SK-N-SH (cell line): ENCODE data around the gene HOMER1. TPM values are rescaled to one million over a fixed set of nuclear protein-coding genes. Genes with fewer than 3 reads are reported as not detected.

Source experiments
- CTCF ChIA-PET: fragments of 300-600, 350-600 bp; formaldehyde crosslinking; extraction: SDS; loops from one replicate; lab custom pipeline; 2021; lab: Yijun Ruan, JAX
- POLR2A ChIA-PET: fragments of 350-600 bp; sonication (Branson Sonifier 250); formaldehyde crosslinking; extraction: SDS; loops from one replicate; lab custom pipeline; 2020; ENCODE audit warnings: antibody characterized with exemption, inconsistent platforms; lab: Yijun Ruan, JAX
- DNase-seq: peaks from one replicate; pipeline ENCODE4 v3.0.0; 2012
- H2AFZ ChIP-seq: fragments of 200-600 bp; sonication (generic); 2 replicates; pipeline ENCODE4 v1.8.1; 2016; ENCODE audit warnings: antibody characterized with exemption, mild to moderate bottlenecking, low read depth
- H3F3A ChIP-seq: fragments of 200-600 bp; sonication (generic); replicated peaks from 2 replicates; pipeline ENCODE3; 2016; ENCODE audit warnings: antibody characterized with exemption, mild to moderate bottlenecking; ENCODE audit not compliant: insufficient read depth
- H3K27ac ChIP-seq, 2 experiments: fragments of 200-500 bp in 1 of 2; fragments of 200-600 bp in 1 of 2; sonication (Bioruptor generic) in 1 of 2; sonication (generic), shearing (Covaris generic) in 1 of 2; 2 replicates each; pipeline versions ENCODE4 v1.5.1 to v1.6.1; 2014 to 2016; ENCODE audit warnings: low read depth in 2 of 2, inconsistent platforms in 1 of 2, low read length in 1 of 2, mild to moderate bottlenecking in 1 of 2, mixed read lengths in 1 of 2
- H3K27me3 ChIP-seq: fragments of 200-600 bp; sonication (generic), shearing (Covaris generic); 2 replicates; pipeline ENCODE4 v1.6.1; 2016; ENCODE audit warnings: mixed run types; ENCODE audit not compliant: insufficient read depth
- H3K36me3 ChIP-seq, 2 experiments: fragments of 200-500 bp in 1 of 2; fragments of 200-600 bp in 1 of 2; sonication (Bioruptor generic) in 1 of 2; sonication (generic) in 1 of 2; replicated peaks in 1 of 2; 2 replicates each; pipeline versions ENCODE3 to v1.5.1; 2014 to 2016; ENCODE audit warnings: low read length in 1 of 2, mild to moderate bottlenecking in 1 of 2; ENCODE audit not compliant: insufficient read depth in 2 of 2, control insufficient read depth in 1 of 2
- H3K4me1 ChIP-seq, 2 experiments: fragments of 200-500 bp in 1 of 2; fragments of 200-600 bp in 1 of 2; sonication (Bioruptor generic) in 1 of 2; sonication (generic), shearing (Covaris generic) in 1 of 2; 2 replicates each; pipeline versions ENCODE4 v1.5.1 to v1.6.1; 2014 to 2016; ENCODE audit warnings: low read depth in 1 of 2, low read length in 1 of 2, mixed run types in 1 of 2; ENCODE audit not compliant: insufficient read depth in 2 of 2, control insufficient read depth in 1 of 2
- H3K4me2 ChIP-seq: fragments of 200-600 bp; sonication (generic), shearing (Covaris generic); 2 replicates; pipeline ENCODE4 v1.6.1; 2017; ENCODE audit warnings: mixed run types
- H3K4me3 ChIP-seq, 2 experiments: fragments of 200-500 bp in 1 of 2; fragments of 200-600 bp in 1 of 2; sonication (Bioruptor generic) in 1 of 2; sonication (generic), shearing (Covaris generic) in 1 of 2; 2 replicates each; pipeline versions ENCODE4 v1.5.1 to v1.8.1; 2014 to 2016; ENCODE audit warnings: low read depth in 2 of 2, inconsistent platforms in 1 of 2, low read length in 1 of 2, mild to moderate bottlenecking in 1 of 2, mixed read lengths in 1 of 2, moderate library complexity in 1 of 2
- H3K79me2 ChIP-seq: fragments of 200-600 bp; sonication (generic); 2 replicates; pipeline ENCODE4 v1.8.1; 2017; ENCODE audit warnings: mild to moderate bottlenecking; ENCODE audit not compliant: insufficient read depth
- H3K9ac ChIP-seq: fragments of 200-600 bp; sonication (generic); 2 replicates; pipeline ENCODE4 v1.6.1; 2017; ENCODE audit warnings: mixed run types
- H3K9me2 ChIP-seq: fragments of 200-600 bp; sonication (generic); 2 replicates; pipeline ENCODE4 v1.6.1; 2017; ENCODE audit warnings: mixed run types
- H3K9me3 ChIP-seq: fragments of 200-600 bp; sonication (generic); 2 replicates; pipeline ENCODE4 v1.6.1; 2017; ENCODE audit warnings: mixed run types, mild to moderate bottlenecking, moderate library complexity
- H4K20me1 ChIP-seq: fragments of 200-600 bp; sonication (generic); 2 replicates; pipeline ENCODE4 v1.6.1; 2017; ENCODE audit warnings: mild to moderate bottlenecking, mixed run types; ENCODE audit not compliant: insufficient read depth
- EP300 ChIP-seq, 2 experiments: IDR thresholded peaks; 2 replicates each; pipeline versions ENCODE4 v1.4.0 to v1.6.1; 2012; ENCODE audit warnings: borderline replicate concordance in 1 of 2, low read depth in 1 of 2, low read length in 1 of 2
- EZH2phosphoT487 ChIP-seq: fragments of 200-600 bp; sonication (generic); IDR thresholded peaks from 2 replicates; pipeline ENCODE4 v1.6.1; 2017; ENCODE audit warnings: low read depth, mixed run types, mild to moderate bottlenecking, antibody characterized with exemption, moderate library complexity, borderline replicate concordance
- MXI1 ChIP-seq: IDR thresholded peaks from 2 replicates; pipeline ENCODE4 v1.6.1; 2012; ENCODE audit warnings: mild to moderate bottlenecking, low read depth, low read length, improper control_type of control experiment
- NFIC ChIP-seq: IDR thresholded peaks from 2 replicates; pipeline ENCODE4 v1.4.0; 2012; ENCODE audit warnings: borderline replicate concordance
- POLR2AphosphoS5 ChIP-seq: IDR thresholded peaks from 2 replicates; pipeline ENCODE4 v1.6.1; 2012; ENCODE audit warnings: low read depth, low read length
- RCOR1 ChIP-seq: fragments of 150-350 bp; IDR thresholded peaks from 2 replicates; pipeline ENCODE4 v1.6.1; 2017; ENCODE audit warnings: antibody characterized with exemption, low read length
- RFX5 ChIP-seq: IDR thresholded peaks from 2 replicates; pipeline ENCODE4 v1.6.1; 2012; ENCODE audit warnings: mild to moderate bottlenecking, improper control_type of control experiment, low read length
- RXRA ChIP-seq: IDR thresholded peaks from 2 replicates; pipeline ENCODE4 v1.4.0; 2012; ENCODE audit warnings: low read depth, mild to moderate bottlenecking, borderline replicate concordance
- SMC3 ChIP-seq: IDR thresholded peaks from 2 replicates; pipeline ENCODE4 v1.6.1; 2012; ENCODE audit warnings: low read depth, low read length, improper control_type of control experiment
- TCF12 ChIP-seq: IDR thresholded peaks from 2 replicates; pipeline ENCODE4 v1.4.0; 2012
- TEAD4 ChIP-seq: IDR thresholded peaks from 2 replicates; pipeline ENCODE4 v1.4.0; 2012; ENCODE audit warnings: mild to moderate bottlenecking, borderline replicate concordance; ENCODE audit not compliant: insufficient read depth
- WGBS: methylation state at CpG from one replicate; pipeline ENCODE4 v1.1.6; 2017; ENCODE audit warnings: low lambda C conversion rate; 5-methylcytosine and 5-hydroxymethylcytosine counted together
- polyA plus RNA-seq, 3 experiments: library from polyadenylated mRNA; depleted of rRNA; stranded (reverse); fragments of >200 nt; gene quantifications; 2 replicates each; pipeline ENCODE4 v1.2.3, GENCODE V29; 2012
- TF ChIP-seq, protein P1 (sequence below): IDR thresholded peaks from 2 replicates; pipeline ENCODE4 v1.6.1; 2012; ENCODE audit warnings: mild to moderate bottlenecking, low read depth, low read length, moderate library complexity
- TF ChIP-seq, protein P2 (sequence below): IDR thresholded peaks from 2 replicates; pipeline ENCODE4; 2012

HOMER1 gene
- polyA plus RNA-seq, 1 of the 3 experiments (the other 2 are of a cell fraction), result 2.2 TPM

DNA sequence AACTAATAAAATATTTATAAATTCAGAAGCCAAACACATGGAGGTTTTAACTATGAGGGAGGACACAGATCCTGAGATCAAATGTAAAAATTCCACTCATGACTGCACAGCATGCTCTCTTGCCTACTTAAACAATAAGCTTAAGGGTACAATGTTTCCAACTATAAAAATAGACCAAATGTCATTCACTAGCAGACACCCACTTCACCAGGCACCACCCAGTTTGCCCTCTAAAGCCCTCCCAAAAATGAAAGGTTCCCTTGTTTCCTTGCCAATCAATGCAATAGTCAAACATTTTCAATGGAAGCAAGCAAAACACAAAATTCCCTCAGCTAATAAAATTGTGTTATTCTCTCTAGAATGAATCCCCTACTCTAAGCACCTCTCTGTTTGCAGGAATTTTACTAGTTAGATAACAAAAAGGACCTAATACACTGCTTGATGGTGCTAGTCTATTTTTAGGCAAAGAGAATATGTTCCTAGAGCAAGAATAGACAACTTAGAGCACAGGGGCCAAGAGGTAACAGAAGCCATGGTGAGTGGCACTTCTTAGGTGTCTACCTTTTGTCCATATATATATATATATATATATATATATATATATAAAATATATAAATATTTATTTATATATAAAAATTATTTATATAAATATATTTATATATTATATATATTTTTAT, 135.3 kb downstream of the HOMER1 start:
- POLR2A ChIA-PET, result no interaction called here
- no peak for TF ChIP-seq RXRA
- TF ChIP-seq NFIC, result no peak
- no peak for TF ChIP-seq MXI1
- no peak for TF ChIP-seq TCF12
- no peak for TF ChIP-seq RCOR1
- TF ChIP-seq, protein P1, sequence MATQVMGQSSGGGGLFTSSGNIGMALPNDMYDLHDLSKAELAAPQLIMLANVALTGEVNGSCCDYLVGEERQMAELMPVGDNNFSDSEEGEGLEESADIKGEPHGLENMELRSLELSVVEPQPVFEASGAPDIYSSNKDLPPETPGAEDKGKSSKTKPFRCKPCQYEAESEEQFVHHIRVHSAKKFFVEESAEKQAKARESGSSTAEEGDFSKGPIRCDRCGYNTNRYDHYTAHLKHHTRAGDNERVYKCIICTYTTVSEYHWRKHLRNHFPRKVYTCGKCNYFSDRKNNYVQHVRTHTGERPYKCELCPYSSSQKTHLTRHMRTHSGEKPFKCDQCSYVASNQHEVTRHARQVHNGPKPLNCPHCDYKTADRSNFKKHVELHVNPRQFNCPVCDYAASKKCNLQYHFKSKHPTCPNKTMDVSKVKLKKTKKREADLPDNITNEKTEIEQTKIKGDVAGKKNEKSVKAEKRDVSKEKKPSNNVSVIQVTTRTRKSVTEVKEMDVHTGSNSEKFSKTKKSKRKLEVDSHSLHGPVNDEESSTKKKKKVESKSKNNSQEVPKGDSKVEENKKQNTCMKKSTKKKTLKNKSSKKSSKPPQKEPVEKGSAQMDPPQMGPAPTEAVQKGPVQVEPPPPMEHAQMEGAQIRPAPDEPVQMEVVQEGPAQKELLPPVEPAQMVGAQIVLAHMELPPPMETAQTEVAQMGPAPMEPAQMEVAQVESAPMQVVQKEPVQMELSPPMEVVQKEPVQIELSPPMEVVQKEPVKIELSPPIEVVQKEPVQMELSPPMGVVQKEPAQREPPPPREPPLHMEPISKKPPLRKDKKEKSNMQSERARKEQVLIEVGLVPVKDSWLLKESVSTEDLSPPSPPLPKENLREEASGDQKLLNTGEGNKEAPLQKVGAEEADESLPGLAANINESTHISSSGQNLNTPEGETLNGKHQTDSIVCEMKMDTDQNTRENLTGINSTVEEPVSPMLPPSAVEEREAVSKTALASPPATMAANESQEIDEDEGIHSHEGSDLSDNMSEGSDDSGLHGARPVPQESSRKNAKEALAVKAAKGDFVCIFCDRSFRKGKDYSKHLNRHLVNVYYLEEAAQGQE, result no peak

DNA sequence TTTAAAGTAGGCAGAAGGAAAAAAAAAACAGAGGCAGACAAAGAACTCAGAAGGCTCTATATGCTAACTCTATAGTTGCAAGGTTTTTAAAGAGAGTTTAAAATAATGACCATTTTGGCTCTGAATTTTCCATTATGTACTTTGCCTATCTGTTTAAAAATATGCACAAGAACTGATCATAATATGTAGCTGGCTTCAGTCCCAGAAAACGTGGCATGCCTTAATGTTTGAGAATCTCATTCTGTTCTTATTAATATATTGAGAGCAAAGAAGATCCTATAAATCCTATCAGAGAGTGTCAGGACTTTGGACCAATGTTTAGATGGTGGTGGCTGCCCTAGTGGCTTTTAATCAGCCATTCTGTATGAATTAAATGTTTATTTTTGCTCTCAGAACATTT, 156.5 kb downstream of the HOMER1 start:
- no peak overlapping the region for H3K4me3 ChIP-seq
- H3K9ac ChIP-seq, result no peak overlapping the region
- 4% methylated on average over 1 of the region's 1 CpG for WGBS
- CTCF ChIA-PET, result no interaction called here
- H3K9me2 ChIP-seq, result no peaks in the 10 kb centered on the region
- POLR2A ChIA-PET, result no interaction called here
- no peak for DNase-seq
- H3K27me3 ChIP-seq, result no peaks in the 10 kb centered on the region
- H3K4me1 ChIP-seq, result no peaks in the 10 kb centered on the region
- peaks cover 4% of the 10 kb centered on the region for H3F3A ChIP-seq
- H3K9me3 ChIP-seq, result no peaks in the 10 kb centered on the region
- H3K27ac ChIP-seq, result no peak overlapping the region
- H3K36me3 ChIP-seq, result no peaks in the 10 kb centered on the region
- H2AFZ ChIP-seq, result no peak overlapping the region
- H3K4me2 ChIP-seq, result no peak overlapping the region
- no peaks in the 10 kb centered on the region for H4K20me1 ChIP-seq
- H3K79me2 ChIP-seq, result no peaks in the 10 kb centered on the region
- TF ChIP-seq RCOR1, result no peak
- no peak for TF ChIP-seq POLR2AphosphoS5
- TF ChIP-seq EZH2phosphoT487, result no peak
- no peak for TF ChIP-seq SMC3
- no peak for TF ChIP-seq TEAD4
- no peak for TF ChIP-seq RFX5
- TF ChIP-seq EP300 (IDR thresholded peaks at IDR 0.05; ENCODE audit: borderline replicate concordance in 1 of 2, low read depth in 1 of 2, low read length in 1 of 2), result no peak
- TF ChIP-seq, protein P1, result no peak
- TF ChIP-seq, protein P2, sequence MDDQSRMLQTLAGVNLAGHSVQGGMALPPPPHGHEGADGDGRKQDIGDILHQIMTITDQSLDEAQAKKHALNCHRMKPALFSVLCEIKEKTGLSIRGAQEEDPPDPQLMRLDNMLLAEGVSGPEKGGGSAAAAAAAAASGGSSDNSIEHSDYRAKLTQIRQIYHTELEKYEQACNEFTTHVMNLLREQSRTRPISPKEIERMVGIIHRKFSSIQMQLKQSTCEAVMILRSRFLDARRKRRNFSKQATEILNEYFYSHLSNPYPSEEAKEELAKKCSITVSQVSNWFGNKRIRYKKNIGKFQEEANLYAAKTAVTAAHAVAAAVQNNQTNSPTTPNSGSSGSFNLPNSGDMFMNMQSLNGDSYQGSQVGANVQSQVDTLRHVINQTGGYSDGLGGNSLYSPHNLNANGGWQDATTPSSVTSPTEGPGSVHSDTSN, result no peak

More for the DNA sequence above, 135.3 kb downstream of the HOMER1 start:
- no peak overlapping the region for H3K4me2 ChIP-seq
- peaks cover 0 to 10% of the 10 kb centered on the region in 2 experiments for H3K36me3 ChIP-seq
- H3K27ac ChIP-seq, result no peak overlapping the region
- H3K9ac ChIP-seq, result no peak overlapping the region
- no peaks in the 10 kb centered on the region for H3F3A ChIP-seq
- H2AFZ ChIP-seq, result no peak overlapping the region
- no peak overlapping the region for H3K4me3 ChIP-seq
- CTCF ChIA-PET, result interaction anchor here (1.3 kb wide), 1 partner anchor 10 kb away, joined by 3 read pairs; no protein-coding TSS in a partner anchor
- no peaks in the 10 kb centered on the region for H3K27me3 ChIP-seq
- H3K9me3 ChIP-seq, result no peaks in the 10 kb centered on the region
- no peaks in the 10 kb centered on the region for H3K9me2 ChIP-seq
- H3K4me1 ChIP-seq, result no peaks in the 10 kb centered on the region
- DNase-seq, result no peak
- H3K79me2 ChIP-seq, result no peaks in the 10 kb centered on the region
- H4K20me1 ChIP-seq, result no peaks in the 10 kb centered on the region
